Umbilical cord (tissue), 2 donors: Measurements from ENCODE around the gene CASP10. TPM values are rescaled to one million over a fixed set of nuclear protein-coding genes. Genes with fewer than 3 reads are reported as not detected.

ENCODE experiments used
- DNase-seq: peaks from one replicate; pipeline ENCODE4 v3.0.0-alpha.2; 2015; ENCODE audit warnings: low spot score
- total RNA-seq: library from RNA; depleted of rRNA; stranded (reverse); fragments of >200 nt; gene quantifications from one replicate; pipeline ENCODE4 v1.2.3, GENCODE V29; 2014; ENCODE audit warnings: low replicate concordance; ENCODE audit not compliant: insufficient read depth

Gene CASP10
- total RNA-seq, 1 donor from 2014 or later = 3.4 TPM

DNA sequence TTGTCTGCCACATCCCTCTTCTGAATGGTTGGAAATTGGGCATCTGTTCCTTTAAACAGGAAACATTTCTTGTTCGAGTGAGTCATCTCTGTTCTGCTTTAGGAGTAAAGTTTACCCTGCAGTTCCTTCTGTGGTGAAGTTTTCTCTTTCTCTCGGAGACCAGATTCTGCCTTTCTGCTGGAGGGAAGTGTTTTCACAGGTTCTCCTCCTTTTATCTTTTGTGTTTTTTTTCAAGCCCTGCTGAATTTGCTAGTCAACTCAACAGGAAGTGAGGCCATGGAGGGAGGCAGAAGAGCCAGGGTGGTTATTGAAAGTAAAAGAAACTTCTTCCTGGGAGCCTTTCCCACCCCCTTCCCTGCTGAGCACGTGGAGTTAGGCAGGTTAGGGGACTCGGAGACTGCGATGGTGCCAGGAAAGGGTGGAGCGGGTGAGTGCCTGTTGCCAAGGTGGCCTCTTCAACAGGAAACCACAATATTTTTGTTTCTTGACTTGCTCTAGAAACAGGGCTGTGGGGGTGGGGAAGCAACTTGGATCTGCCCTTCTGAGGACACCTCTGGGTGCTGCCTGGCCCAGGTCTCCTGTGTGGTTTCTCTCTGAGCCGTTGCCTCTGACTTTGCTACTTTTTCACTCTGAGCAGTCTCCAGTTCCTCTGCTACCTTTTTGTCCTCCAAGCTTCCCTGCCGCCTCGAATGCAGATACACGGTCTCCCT lies 75.2 kb downstream of the CASP10 start:
- DNase-seq = peak; percentile 88

DNA sequence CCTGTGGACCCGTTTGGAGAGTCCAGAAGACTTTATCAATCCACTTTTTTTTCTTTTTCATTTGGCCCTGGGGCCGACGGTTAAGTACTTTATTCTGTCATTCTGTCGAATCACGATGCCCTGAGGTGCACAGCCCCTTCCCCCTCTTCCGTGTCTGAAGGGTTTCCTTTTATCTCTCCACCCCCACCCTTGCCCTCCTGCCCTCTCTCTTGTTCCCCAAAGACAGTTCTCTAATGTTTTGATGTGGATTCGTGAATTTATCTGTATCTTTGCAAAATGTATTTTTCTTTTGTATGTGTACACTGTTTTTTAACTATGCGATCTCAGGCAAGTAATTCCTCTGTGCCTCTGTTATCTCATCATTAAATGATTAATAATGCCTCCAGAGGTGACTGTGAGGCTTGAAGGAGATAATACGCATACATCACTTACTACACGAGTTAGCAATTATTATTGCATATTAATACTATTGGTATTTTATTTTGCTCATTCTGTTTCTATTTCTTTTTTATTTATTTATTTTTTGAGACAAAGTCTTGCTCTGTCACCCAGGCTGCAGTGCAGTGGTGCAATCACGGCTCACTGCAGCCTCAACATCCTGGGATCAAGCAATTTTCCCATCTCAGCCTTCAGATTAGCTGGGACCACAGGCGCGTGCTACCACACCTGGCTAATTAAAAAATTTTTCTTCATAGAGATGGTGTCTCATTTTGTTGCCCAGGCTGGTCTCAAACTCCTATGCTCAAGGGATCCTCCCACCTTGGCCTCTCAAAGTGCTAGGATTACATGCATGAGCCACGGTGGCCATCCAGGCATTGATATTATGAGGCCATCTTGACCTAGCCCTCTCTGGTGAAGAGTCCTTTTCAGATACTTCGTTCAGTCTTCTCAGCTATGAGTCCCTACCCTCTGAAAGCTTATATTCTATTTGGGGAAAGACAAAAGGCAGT lies 76.0 kb downstream of the CASP10 start:
- DNase-seq = no peak

GRCh38 chr2:201260302-201260800 lies 77.4 kb downstream of the CASP10 start, which contains the start of gene CASP8:
Gene CASP8 (plus strand): TSS chr2:201260536. CDS start chr2:201266487, 5,951 bp downstream.
- DNase-seq = no peak

DNA sequence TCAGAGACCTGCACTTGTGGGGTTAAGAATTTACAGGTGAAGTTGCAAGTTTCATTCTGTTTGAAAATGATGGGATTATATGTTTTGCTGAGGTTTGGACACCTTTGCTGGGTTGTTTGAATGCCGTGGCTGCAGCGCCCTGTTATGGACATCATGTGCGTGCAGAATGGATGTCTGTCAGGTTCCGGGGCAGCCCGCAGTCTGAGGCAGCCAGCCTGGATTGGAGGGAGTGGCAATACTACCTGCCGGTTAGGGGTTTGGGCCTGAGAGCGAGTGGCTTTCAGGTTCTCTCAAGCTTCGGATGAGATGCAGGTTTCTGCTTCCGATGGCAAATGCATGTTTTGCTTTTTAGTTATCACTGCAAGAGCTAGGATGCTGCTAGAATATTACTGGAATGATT lies 78.5 kb downstream of the CASP10 start:
- no peak for DNase-seq

DNA sequence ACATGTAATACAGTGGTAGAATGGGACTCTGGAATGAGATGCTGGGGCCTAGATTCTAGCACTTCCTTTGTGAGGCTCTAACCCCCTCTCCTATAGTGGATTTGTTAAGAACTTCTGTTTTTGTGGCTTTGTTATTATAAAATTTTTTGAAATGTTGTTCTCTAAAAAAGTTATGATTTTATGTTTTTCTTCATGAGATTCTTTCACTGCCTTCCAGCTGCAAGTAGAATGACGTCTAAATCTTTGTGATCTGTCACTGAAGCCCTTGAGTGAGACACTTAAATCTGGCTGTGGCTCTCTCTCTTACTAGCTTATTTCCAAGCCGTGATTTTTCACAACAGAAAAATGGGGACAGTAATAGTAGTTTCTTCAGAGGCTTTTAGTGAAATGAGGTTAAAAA lies 79.0 kb downstream of the CASP10 start:
- DNase-seq = no peak

DNA sequence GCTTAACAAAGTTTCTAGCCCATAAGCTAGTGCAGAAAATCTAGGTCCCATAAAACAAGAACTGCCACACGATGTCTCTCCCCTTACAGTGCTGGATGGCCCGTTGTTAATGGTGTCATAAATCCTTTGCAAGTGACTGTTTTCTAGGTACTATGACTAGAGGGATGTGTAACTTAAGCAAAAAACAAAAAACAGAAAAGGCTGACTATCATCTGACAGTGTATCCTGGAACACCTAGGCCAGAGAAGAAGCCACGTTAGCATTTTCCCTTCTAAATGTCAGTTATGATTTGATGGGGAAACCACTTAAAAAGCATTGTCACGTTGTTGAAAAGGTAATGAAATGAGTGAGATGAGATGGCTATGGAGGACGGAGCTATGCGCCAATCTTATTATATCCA lies 79.8 kb downstream of the CASP10 start:
- DNase-seq = no peak

DNA sequence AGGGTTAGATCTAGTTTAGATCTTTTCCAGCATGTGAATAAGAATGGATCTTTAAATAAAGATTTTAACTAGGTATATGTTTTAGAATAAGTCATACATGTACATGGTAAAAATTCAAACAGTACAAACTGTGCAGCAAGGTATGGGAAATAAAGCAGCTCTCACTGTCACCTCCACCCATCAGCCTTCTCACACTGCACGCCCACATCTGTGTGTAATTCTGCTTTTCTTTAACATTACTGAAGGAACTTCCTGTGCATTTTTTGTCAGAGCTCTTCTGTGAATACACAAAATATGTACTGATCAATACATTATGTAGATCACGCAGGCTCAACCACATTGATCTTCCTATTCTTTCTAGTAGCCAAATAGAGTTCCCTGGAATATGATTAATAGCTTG lies 80.8 kb downstream of the CASP10 start:
- no peak for DNase-seq

GRCh38 chr2:201264472-201265173 lies 81.7 kb downstream of the CASP10 start:
- DNase-seq = no peak

DNA sequence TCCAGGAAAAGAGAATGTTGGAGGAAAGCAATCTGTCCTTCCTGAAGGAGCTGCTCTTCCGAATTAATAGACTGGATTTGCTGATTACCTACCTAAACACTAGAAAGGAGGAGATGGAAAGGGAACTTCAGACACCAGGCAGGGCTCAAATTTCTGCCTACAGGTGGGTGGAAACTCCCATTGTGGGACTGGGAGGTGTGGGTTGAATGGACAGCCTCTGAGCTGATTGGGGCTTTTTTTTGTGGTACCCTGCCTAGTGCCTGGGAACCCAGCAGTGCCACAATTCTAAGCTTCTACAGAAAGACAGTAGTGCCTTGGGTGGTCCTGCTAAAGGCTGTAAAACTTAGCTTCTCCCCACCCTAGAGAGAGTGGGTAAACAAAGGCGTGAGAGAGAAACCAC lies 83.7 kb downstream of the CASP10 start:
- no peak for DNase-seq

GRCh38 chr2:201267278-201268030 lies 84.5 kb downstream of the CASP10 start:
- no peak for DNase-seq

DNA sequence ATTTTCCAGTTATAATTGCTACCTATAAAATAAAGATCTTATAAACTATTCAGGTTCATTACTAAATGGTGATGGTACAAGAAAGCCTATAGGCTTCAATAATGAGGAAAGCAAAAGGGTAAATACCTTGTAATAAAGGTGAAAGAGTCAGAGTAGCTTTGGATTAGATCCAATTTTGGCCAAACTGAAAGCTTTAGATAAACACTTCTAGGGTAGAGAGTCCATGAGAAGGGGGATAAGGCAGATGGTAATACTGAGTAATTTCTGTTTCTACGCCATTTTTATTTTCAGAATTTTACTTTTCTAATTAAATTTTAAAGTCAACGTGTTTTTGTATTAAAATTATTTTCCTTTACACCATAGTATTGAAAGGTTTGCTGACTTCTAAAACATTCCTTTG lies 86.8 kb downstream of the CASP10 start:
- DNase-seq = no peak

DNA sequence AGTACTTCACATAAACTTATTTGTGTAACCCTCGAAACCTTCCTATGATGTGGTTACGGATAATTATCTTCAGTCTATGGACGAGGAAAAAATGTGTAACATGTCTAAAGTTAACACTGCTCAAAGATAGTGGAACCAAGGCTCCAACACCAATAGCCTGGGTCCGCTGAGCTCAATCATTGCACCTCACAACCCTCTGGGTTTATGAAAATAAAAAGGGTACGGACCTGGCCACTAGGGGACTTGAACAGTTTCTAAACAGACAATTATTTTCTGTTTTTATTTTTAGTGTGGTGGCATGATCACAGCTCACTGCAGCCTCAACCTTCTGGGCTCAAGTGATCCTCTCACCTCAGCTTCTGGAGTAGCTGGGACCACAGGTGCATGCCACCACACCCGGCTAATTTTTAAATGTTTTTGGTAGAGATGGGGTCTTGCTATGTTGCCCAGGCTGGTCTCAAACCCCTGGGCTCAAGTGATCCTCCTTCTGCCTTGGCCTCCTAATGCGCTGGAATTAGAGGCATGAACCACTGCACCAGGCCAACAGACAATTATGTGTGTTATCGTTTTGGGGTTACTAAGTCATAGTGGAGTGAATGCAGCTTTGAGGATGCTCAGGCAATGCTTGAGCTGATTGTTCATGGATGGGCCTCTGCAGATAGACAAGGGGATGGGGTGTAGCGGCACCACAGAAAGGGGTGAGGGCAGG lies 87.5 kb downstream of the CASP10 start:
- no peak for DNase-seq

DNA sequence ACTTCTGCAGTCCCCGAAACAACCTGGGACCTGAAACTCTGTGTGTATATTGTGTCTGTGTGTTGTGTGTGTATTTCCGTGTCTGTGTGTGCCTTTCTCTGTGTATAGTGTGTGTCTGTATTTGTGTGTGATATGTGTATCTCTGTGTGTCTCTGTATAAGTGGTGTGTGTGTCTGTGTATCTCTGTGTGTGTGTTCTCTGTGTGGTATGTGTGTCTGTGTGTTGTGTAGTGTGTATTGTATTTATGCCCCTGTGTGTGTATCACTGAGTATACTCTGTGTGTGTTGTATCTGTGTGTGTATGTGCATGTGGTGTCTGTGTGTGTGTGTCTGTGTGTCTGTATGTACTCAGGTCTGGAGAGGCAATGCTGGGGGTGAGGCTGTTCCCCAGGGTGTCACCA lies 89.0 kb downstream of the CASP10 start:
- no peak for DNase-seq

DNA sequence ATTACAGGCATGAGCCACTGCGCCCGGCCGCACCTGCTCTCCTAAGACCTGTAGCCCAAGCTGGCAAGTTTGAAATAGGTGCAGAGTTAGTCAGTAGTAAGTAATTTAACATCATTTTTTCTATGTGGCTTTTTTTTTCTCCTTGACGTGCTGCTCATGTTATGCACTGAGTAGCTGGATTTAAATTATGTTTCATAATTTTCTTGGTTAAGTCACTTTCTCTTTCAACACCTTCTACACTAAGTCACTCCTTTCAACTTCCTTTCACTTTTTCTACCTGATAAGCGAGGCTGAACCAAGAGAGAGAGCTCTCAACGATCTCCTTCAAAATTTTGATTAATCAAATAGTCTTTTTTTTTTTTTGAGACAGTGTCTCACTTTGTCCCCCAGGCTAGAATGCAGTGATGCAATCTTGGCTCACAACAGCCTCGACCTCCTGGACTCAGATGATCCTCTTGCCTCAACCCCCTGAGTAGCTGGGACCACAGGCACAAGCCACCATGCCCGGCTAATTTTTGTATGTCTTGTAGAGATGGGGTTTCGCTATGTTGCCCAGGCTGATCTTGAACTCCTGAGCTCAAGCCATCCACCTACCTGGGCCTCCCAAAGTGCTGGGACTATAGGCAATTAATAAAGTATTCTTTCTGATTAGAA lies 90.5 kb downstream of the CASP10 start:
- no peak for DNase-seq

DNA sequence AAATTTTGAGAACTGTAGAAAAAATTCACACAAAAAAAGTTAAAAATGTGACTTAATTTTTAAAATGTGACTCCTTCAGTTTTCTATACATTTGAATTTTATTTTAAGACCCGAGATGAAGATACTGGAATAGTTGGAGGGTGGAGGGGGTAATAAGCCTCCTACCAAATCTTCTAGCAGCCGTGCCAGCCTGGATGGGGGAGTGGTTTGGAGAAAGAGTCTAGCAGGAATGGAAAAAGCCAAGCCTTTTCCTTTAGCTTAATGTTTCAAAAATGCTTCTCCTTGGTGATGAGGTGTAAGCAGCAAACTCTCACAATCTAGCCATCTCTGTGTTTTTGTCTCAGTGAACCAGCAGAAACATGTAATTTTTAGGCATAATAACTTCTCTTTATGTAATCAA lies 92.1 kb downstream of the CASP10 start:
- DNase-seq = peak; percentile 49

GRCh38 chr2:201275990-201276389 lies 93.0 kb downstream of the CASP10 start:
- DNase-seq = no peak

- no peak for DNase-seq
Observed at GRCh38 chr2:201276511-201276910, 93.6 kb downstream of the CASP10 start.
